Neutrophil (primary cell): Measurements from ENCODE around the gene INCA1.

Source experiments
- H3K27ac ChIP-seq: fragments of 200-600 bp; sonication (generic); 2 replicates; pipeline ENCODE4 v1.5.1; 2016; ENCODE audit warnings: mild to moderate bottlenecking, moderate library complexity
- H3K27me3 ChIP-seq: fragments of 200-600 bp; sonication (generic); 2 replicates; pipeline ENCODE4 v1.6.0; 2016; ENCODE audit warnings: mild to moderate bottlenecking
- H3K36me3 ChIP-seq: fragments of 200-600 bp; sonication (generic); 2 replicates; pipeline ENCODE4 v1.5.1; 2017
- H3K4me1 ChIP-seq, 2 experiments: fragments of 200-600 bp in 1 of 2; sonication (generic) in 1 of 2; 1 replicate in 1 of 2; 2 replicates in 1 of 2; pipeline versions ENCODE4 v1.5.1 to v1.6.1; 2013 to 2016; ENCODE audit warnings: low read depth in 1 of 2, low read length in 1 of 2, mild to moderate bottlenecking in 1 of 2, moderate library complexity in 1 of 2; ENCODE audit not compliant: control insufficient read depth in 1 of 2, insufficient read depth in 1 of 2
- H3K4me3 ChIP-seq, 2 experiments: fragments of 200-600 bp in 1 of 2; sonication (generic) in 1 of 2; 1 replicate in 1 of 2; 2 replicates in 1 of 2; pipeline ENCODE4 v1.5.1; 2013 to 2016; ENCODE audit warnings: low read depth in 1 of 2, low read length in 1 of 2, mild to moderate bottlenecking in 1 of 2, moderate library complexity in 1 of 2
- H3K9me3 ChIP-seq: fragments of 200-600 bp; sonication (generic); 2 replicates; pipeline ENCODE4 v1.5.1; 2016
- CTCF ChIP-seq: fragments of 200-600 bp; sonication (generic); IDR thresholded peaks from 2 replicates; pipeline ENCODE4 v1.5.1; 2016; ENCODE audit warnings: antibody characterized with exemption

INCA1 gene

DNA sequence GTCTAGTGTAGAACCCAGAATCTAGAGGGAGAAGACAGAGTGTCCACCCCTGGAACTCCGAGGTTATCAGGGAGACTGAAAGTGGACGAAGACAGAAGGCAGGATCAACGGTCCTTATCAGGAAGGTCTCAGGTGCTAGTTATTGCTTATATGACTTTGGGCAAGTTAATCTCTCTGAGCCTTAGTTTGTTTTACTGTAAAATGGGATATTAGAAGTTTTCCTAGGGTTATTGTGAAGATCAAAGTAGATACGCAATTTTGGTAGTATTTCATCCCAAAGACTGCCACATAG lies 56.1 kb downstream of the INCA1 start:
- Histone ChIP-seq H3K4me1 (peaks cover 73 to 80% of the 10 kb centered on the region in 2 experiments), H3K27ac (peak overlapping the region; percentile 96), H3K9me3 (no peaks in the 10 kb centered on the region), H3K4me3 (peak overlapping the region; percentile 83 to 99), H3K36me3 (peaks cover 54% of the 10 kb centered on the region), H3K27me3 (no peaks in the 10 kb centered on the region)
- TF ChIP-seq CTCF, result no peak

DNA sequence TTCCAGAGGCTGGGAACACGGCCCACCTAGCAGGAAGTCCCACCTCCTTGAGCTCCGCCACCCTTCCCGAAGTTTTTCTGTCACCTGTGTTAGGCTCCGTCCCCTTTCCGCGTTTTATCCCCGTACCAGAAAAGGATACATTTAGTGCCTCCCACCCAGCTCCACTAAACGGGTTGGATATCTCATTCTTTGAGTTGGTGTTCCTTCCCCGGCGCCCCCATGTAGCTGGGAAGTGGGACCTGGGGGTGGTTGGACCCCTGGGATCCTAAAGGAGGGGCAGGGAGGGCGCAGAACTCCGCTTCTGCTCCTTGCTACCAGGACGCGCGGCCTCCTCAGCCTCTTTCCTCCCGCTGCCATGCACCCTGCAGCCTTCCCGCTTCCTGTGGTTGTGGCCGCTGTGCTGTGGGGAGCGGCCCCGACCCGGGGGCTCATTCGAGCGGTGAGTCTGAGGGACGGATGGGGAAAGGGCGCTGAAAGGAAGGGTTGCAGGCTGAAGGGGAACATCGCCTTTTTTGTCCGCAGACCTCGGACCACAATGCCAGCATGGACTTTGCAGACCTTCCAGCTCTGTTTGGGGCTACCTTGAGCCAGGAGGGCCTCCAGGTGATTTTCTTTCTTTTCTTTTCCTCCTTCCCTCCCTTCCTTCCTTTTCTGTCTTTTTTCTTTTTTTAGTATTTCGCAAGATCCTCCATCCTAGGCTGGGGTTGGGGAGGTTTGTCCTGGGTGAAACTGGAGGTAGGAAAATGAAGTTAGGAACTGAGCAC lies 56.6 kb downstream of the INCA1 start:
- Histone ChIP-seq H3K27me3 (no peaks in the 10 kb centered on the region), H3K9me3 (no peaks in the 10 kb centered on the region), H3K36me3 (peaks cover 52% of the 10 kb centered on the region), H3K4me1 (peaks cover 68 to 75% of the 10 kb centered on the region in 2 experiments), H3K27ac (peak overlapping the region; percentile 96), H3K4me3 (peak overlapping the region; percentile 83 to 99)
- no peak for TF ChIP-seq CTCF

DNA sequence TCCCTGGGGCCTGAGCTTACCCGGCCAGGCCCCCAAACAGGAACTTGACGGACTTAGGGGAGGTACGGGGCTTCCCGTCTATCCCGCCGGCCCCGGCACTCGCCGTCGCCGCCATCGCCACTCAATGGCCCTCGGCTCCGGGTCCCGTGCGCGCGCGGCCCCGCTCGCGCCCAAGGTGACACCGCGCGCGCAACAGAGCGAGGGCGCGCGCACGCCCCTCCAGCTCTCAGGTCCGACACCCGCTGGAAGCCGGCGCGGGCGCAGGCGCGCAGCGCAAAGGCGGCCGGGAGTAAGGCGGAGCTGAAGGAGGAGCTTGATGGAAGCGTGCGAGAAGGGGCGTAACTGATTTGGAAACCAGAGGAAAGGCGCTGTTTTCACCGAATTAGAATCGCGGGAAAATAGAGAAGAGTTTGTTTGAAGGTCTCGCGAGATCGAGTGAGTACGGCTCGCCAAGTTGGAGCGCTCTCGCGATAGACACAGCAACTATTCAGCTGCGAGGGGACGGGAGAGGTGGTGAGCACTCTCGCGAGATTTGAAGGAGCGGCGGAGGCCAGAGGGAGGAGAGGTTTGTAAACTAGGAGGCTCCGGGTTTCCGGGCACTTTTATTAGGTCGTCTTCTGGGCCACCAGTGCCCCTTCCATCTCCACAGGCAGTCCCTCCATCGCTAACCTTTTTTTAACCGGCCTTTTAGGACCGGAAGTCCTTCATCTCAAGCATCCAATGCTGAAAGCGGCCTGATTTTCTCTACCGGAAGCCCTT lies 57.3 kb downstream of the INCA1 start, which contains the start of the genes RNF167 and SLC25A11:
TSS of gene RNF167 (plus strand) at position 473 of the 759 bp plus-strand sequence. CDS start 642 bp downstream, outside the sequence.
TSS of gene SLC25A11 (minus strand) at position 251 of the 759 bp plus-strand sequence. CDS start at position 115, 136 bp downstream.
- H3K27me3 ChIP-seq, result no peaks in the 10 kb centered on the region
- H3K4me1 ChIP-seq, result peaks cover 60 to 68% of the 10 kb centered on the region in 2 experiments
- H3K27ac ChIP-seq, result peak within 1 kb of the TSS; percentile 96
- H3K4me3 ChIP-seq, result peak within 1 kb of the TSS; percentile 83 to 99
- peak; percentile 47 for TF ChIP-seq CTCF
- peaks cover 49% of the 10 kb centered on the region for H3K36me3 ChIP-seq
- no peaks in the 10 kb centered on the region for H3K9me3 ChIP-seq

DNA sequence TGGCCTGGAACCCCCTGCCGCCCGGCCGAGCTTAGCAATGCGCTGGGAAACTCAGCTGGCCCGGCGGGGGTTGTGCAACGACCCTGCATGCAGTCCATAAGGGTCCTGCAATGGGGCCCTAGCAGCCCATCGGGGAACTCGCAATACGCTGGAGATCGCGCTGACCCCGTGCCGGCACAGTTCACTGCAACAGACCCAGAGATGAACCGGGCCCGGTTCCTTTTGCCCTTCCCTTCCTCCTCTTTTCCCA lies 57.9 kb downstream of the INCA1 start:
- Histone ChIP-seq H3K9me3 (no peaks in the 10 kb centered on the region), H3K4me3 (peak overlapping the region; percentile 83 to 99), H3K27ac (peak overlapping the region; percentile 96), H3K36me3 (peaks cover 47% of the 10 kb centered on the region), H3K4me1 (peaks cover 58 to 66% of the 10 kb centered on the region in 2 experiments), H3K27me3 (peaks cover 1% of the 10 kb centered on the region)
- no peak for TF ChIP-seq CTCF

- peaks cover 7% of the 10 kb centered on the region for H3K27me3 ChIP-seq
- no peaks in the 10 kb centered on the region for H3K9me3 ChIP-seq
- peaks cover 47% of the 10 kb centered on the region for H3K36me3 ChIP-seq
- H3K4me1 ChIP-seq, result peaks cover 58 to 66% of the 10 kb centered on the region in 2 experiments
- H3K27ac ChIP-seq, result peak overlapping the region; percentile 96
- H3K4me3 ChIP-seq, result peak overlapping the region; percentile 83 to 99
- TF ChIP-seq CTCF, result no peak
These were observed 58.4 kb downstream of the INCA1 start for GRCh38 chr17:4938688-4939545.
